Suprapubic skin (tissue), 3 donors: ENCODE data around the gene ZNF277.

ENCODE experiments used
- CTCF ChIP-seq, 2 donors: fragments of 200-600 bp in 1 of 2; fragments of 450-650 bp in 1 of 2; sonication (generic) in 1 of 2; IDR thresholded peaks; one replicate each; pipeline ENCODE4 v1.5.1; 2016 to 2019; ENCODE audit warnings: antibody characterized with exemption in 2 of 2, mild to moderate bottlenecking in 1 of 2, moderate library complexity in 1 of 2
- EP300 ChIP-seq: sonication (generic); formaldehyde crosslinking; IDR thresholded peaks from one replicate; pipeline ENCODE4 v1.6.1; 2017; ENCODE audit warnings: antibody characterized with exemption
- POLR2A ChIP-seq, 2 donors: fragments of 450-650 bp; IDR thresholded peaks; one replicate each; pipeline ENCODE4 v1.6.1; 2017; ENCODE audit warnings: antibody characterized with exemption in 2 of 2, mild to moderate bottlenecking in 2 of 2, moderate library complexity in 2 of 2

DNA sequence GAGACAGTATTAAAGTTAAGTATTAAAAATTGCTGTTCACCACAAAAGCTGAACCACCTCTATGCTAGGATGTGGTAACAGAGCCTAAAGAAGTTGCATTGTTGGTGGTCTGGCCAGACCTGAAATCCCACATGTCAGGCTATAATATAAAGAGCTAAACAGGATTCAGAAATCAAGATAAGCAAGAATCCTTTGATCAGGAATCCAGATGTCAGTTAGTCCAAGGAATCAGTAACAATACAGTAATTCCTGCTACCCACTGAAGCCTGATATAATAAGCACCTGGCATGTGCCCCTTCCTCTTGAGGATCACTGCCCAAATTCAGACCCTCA is 48.9 kb downstream of the ZNF277 start:
- TF ChIP-seq CTCF (IDR thresholded peaks at IDR 0.05) (no peak), POLR2A (IDR thresholded peaks at IDR 0.05) (no peak), EP300 (no peak)
